IMR-90 (cell line): ENCODE data around the gene WDR45B. TPM values are rescaled to one million over a fixed set of nuclear protein-coding genes. Genes with fewer than 3 reads are reported as not detected.

Experiments
- ATAC-seq: fragments of 200-7000 bp; cut with Tn5 transposase; 2 replicates; pipeline ENCODE4 v1.9.1; 2020; ENCODE audit warnings: low read depth, mild to moderate bottlenecking, moderate library complexity
- BruUV-seq: library from RNA; stranded (reverse); fragments of 400-500 nt; replicated peaks from 2 replicates; lab custom pipeline; 2021; lab: Mats Ljungman, UMichigan
- CTCF ChIA-PET: fragments of 300-600 bp; formaldehyde crosslinking; extraction: SDS; loops from one replicate; lab custom pipeline; 2021; ENCODE audit warnings: antibody characterized with exemption; lab: Yijun Ruan, JAX
- POLR2A ChIA-PET: fragments of 300-600 bp; sonication (Branson Sonifier 250); formaldehyde crosslinking; loops from one replicate; lab custom pipeline; 2022; ENCODE audit warnings: antibody characterized with exemption; ENCODE audit not compliant: unreplicated experiment; lab: Charles Lee
- DNase-seq: peaks from one replicate; pipeline ENCODE4 v3.0.0; 2013
- H2AFZ ChIP-seq: replicated peaks from 2 replicates; pipeline ENCODE3; 2013; ENCODE audit warnings: low read length, mild to moderate bottlenecking; ENCODE audit not compliant: poor library complexity
- H2AK5ac ChIP-seq: 2 replicates; pipeline ENCODE4 v1.6.1; 2013; ENCODE audit warnings: low read depth, low read length, inconsistent platforms
- H2AK9ac ChIP-seq: replicated peaks from 2 replicates; pipeline ENCODE3; 2013; ENCODE audit warnings: mild to moderate bottlenecking, low read depth, low read length, moderate library complexity; ENCODE audit not compliant: poor library complexity
- H2BK120ac ChIP-seq: 2 replicates; pipeline ENCODE4 v1.6.1; 2013; ENCODE audit warnings: low read depth, low read length, inconsistent platforms
- H2BK15ac ChIP-seq: 3 replicates; pipeline ENCODE4 v1.6.1; 2013; ENCODE audit warnings: low read depth, low read length, inconsistent platforms
- H2BK20ac ChIP-seq: 2 replicates; pipeline ENCODE4 v1.6.1; 2013; ENCODE audit warnings: low read depth, mild to moderate bottlenecking, inconsistent platforms, low read length, moderate library complexity
- H2BK5ac ChIP-seq: 2 replicates; pipeline ENCODE4 v1.6.1; 2013; ENCODE audit warnings: mild to moderate bottlenecking, low read depth, low read length, inconsistent platforms; ENCODE audit not compliant: poor library complexity, severe bottlenecking
- H3K14ac ChIP-seq: replicated peaks from 2 replicates; pipeline ENCODE4 v1.6.1; 2013; ENCODE audit warnings: low read depth, low read length, inconsistent platforms
- H3K18ac ChIP-seq: 2 replicates; pipeline ENCODE4 v1.6.1; 2013; ENCODE audit warnings: low read depth, low read length, control low read depth
- H3K23ac ChIP-seq: 2 replicates; pipeline ENCODE4 v1.6.1; 2013; ENCODE audit warnings: low read depth, low read length, inconsistent platforms
- H3K27ac ChIP-seq: 2 replicates; pipeline ENCODE4 v1.5.1; 2013; ENCODE audit warnings: mild to moderate bottlenecking, control low read depth, low read length; ENCODE audit not compliant: insufficient read depth
- H3K27me3 ChIP-seq: 2 replicates; pipeline ENCODE4 v1.6.1; 2013; ENCODE audit warnings: low read length; ENCODE audit not compliant: control insufficient read depth, insufficient read depth
- H3K36me3 ChIP-seq: 2 replicates; pipeline ENCODE4 v1.6.1; 2013; ENCODE audit warnings: low read length, mixed read lengths; ENCODE audit not compliant: control insufficient read depth, insufficient read depth
- H3K4ac ChIP-seq: 2 replicates; pipeline ENCODE4 v1.6.1; 2013; ENCODE audit warnings: low read depth, low read length, inconsistent platforms
- H3K4me1 ChIP-seq: 2 replicates; pipeline ENCODE4 v1.6.1; 2013; ENCODE audit warnings: low read length, mixed read lengths; ENCODE audit not compliant: control insufficient read depth, insufficient read depth
- H3K4me2 ChIP-seq: 2 replicates; pipeline ENCODE4 v1.6.1; 2013; ENCODE audit warnings: low read depth, mild to moderate bottlenecking, control low read depth, low read length, moderate library complexity
- H3K4me3 ChIP-seq: 2 replicates; pipeline ENCODE4 v1.5.1; 2013; ENCODE audit warnings: low read depth, mild to moderate bottlenecking, control low read depth, low read length, moderate library complexity; ENCODE audit not compliant: insufficient read depth
- H3K56ac ChIP-seq: 2 replicates; pipeline ENCODE4 v1.6.1; 2013; ENCODE audit warnings: low read length, inconsistent platforms; ENCODE audit not compliant: insufficient read depth; ENCODE audit errors: extremely low read depth
- H3K79me1 ChIP-seq, 2 experiments: 2 replicates each; pipeline ENCODE4 v1.6.1; 2013; ENCODE audit warnings: low read length in 2 of 2, inconsistent platforms in 1 of 2, low read depth in 1 of 2
- H3K9ac ChIP-seq: 2 replicates; pipeline ENCODE4 v1.6.1; 2013; ENCODE audit warnings: low read depth, low read length, control low read depth
- H3K9me1 ChIP-seq: 2 replicates; pipeline ENCODE4 v1.6.1; 2013; ENCODE audit warnings: low read length, inconsistent platforms; ENCODE audit not compliant: insufficient read depth
- H3K9me3 ChIP-seq: 2 replicates; pipeline ENCODE4 v1.6.1; 2013; ENCODE audit warnings: low read length; ENCODE audit not compliant: control insufficient read depth, insufficient read depth
- H4K20me1 ChIP-seq: 2 replicates; pipeline ENCODE4 v1.6.1; 2013; ENCODE audit warnings: low read length, inconsistent platforms; ENCODE audit not compliant: insufficient read depth
- H4K5ac ChIP-seq: 2 replicates; pipeline ENCODE4 v1.6.1; 2013; ENCODE audit warnings: mild to moderate bottlenecking, low read depth, low read length, control low read depth
- H4K8ac ChIP-seq, 2 experiments: 2 replicates each; pipeline ENCODE4 v1.6.1; 2013; ENCODE audit warnings: low read depth in 2 of 2, low read length in 2 of 2, control low read depth in 1 of 2, inconsistent platforms in 1 of 2
- H4K91ac ChIP-seq: 2 replicates; pipeline ENCODE4 v1.6.1; 2013; ENCODE audit warnings: low read depth, low read length, inconsistent platforms; ENCODE audit not compliant: insufficient read depth
- CEBPB ChIP-seq: IDR thresholded peaks from 2 replicates; pipeline ENCODE4 v1.6.1; 2012; ENCODE audit warnings: low read depth, low read length, improper control_type of control experiment
- CHD1 ChIP-seq: IDR thresholded peaks from 2 replicates; pipeline ENCODE4 v1.6.1; 2012; ENCODE audit warnings: low read depth, low read length, improper control_type of control experiment
- RAD21 ChIP-seq: IDR thresholded peaks from 2 replicates; pipeline ENCODE4 v1.6.1; 2012; ENCODE audit warnings: low read length, improper control_type of control experiment
- RFX5 ChIP-seq: IDR thresholded peaks from 2 replicates; pipeline ENCODE4 v1.8.0; 2012; ENCODE audit warnings: low read depth, mild to moderate bottlenecking, low read length, moderate library complexity
- WGBS, 2 experiments: methylation state at CpG; one replicate each; pipeline versions ENCODE4 v1.1.5 to v1.1.7; 2013; ENCODE audit warnings: missing lambda C conversion rate in 2 of 2; ENCODE audit not compliant: insufficient read length in 1 of 2; ENCODE audit errors: extremely low coverage in 2 of 2; 5-methylcytosine and 5-hydroxymethylcytosine counted together
- dilution Hi-C: fragments of 300-500 bp; cut with HindIII; formaldehyde crosslinking; loops from one replicate; pipeline ENCODE4 v1.14.3; 2018; ENCODE audit warnings: low sequenced_read_pairs; ENCODE audit not compliant: unreplicated experiment
- in situ Hi-C: fragments of 300-500 bp; cut with MboI; formaldehyde crosslinking; loops from 3 replicates; pipeline ENCODE4 v1.14.3; 2019; ENCODE audit warnings: low sequenced_read_pairs, inconsistent platforms, mixed read lengths
- intact Hi-C: fragments of 100-400 bp; cut with micrococcal nuclease; formaldehyde crosslinking; loops from 2 replicates; pipeline ENCODE4 v1.10.0; 2022
- polyA plus RNA-seq, 3 experiments: library from polyadenylated mRNA; depleted of rRNA; stranded (reverse); fragments of >200 nt; gene quantifications; 2 replicates each; pipeline ENCODE4 v1.2.3, GENCODE V29; 2012; ENCODE audit warnings: low replicate concordance in 1 of 3
- total RNA-seq: library from RNA; depleted of rRNA; stranded (reverse); fragments of >200 nt; gene quantifications from 2 replicates; pipeline ENCODE4 v1.2.3, GENCODE V29; 2012

The WDR45B gene
- total and polyA plus RNA-seq, 2 of the 4 experiments (the other 2 are of a cell fraction), result 98.2 to 110 TPM

DNA sequence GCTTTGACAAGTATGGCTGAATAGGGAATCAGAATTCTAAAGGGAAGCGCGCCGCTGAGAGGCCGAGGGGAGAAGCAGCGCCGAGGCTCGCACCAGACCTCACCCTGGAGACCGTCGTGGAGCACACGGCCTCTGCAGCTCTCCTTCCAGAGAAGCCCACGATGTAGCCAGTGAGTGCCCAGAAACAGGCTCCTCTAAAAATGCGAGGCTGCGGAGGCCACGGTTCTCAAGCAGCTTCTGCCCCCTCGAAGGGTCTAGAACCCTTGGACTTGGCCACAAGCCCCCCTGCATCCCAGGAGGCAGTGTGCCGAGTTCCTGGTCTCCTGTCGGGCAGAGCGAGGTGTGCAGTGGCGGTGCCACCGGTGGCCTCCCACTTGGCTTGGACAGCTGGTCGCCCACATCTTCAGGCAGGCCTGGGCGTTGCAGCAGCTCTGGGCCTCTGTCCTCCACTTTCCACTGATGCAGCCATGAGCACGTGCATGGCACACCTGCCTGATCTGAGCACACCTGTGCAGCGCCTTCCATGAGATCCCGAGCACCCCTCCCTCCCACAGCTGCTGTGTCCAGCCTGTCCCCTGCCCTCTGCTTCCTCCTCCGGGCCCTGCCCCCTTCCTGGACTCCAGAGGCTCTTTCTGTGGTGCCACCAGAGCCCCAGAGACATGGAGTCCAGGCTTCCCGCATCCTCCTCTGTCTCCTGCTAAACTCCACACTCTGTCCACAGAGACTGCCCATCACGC lies 18.9 kb upstream of the WDR45B start:
- CTCF ChIA-PET, result no interaction called here
- DNase-seq, result no peak

More for the DNA sequence above, 18.9 kb upstream of the WDR45B start:
- no peak overlapping the region for H3K56ac ChIP-seq
- no peak overlapping the region for H3K4ac ChIP-seq
- no peaks in the 10 kb centered on the region for H3K79me1 ChIP-seq
- no peak overlapping the region for H3K27ac ChIP-seq
- H2AK5ac ChIP-seq, result no peak overlapping the region
- POLR2A ChIA-PET, result no interaction called here
- H3K14ac ChIP-seq, result no peak overlapping the region
- H2BK20ac ChIP-seq, result no peak overlapping the region
- no peak for ATAC-seq
- no peak overlapping the region for H3K4me2 ChIP-seq
- no peak overlapping the region for H2BK120ac ChIP-seq
- BruUV-seq, result no TSS peak
- H3K9me3 ChIP-seq, result no peaks in the 10 kb centered on the region
- H2BK15ac ChIP-seq, result no peak overlapping the region
- no peaks in the 10 kb centered on the region for H3K27me3 ChIP-seq
- H3K18ac ChIP-seq, result no peak overlapping the region
- no peaks in the 10 kb centered on the region for H4K20me1 ChIP-seq
- intact Hi-C loops (no loop called here), in situ Hi-C loops (no loop called here), dilution Hi-C loops (no loop called here)
- H3K9me1 ChIP-seq, result no peaks in the 10 kb centered on the region
- H4K8ac ChIP-seq, result no peak overlapping the region
- no peak overlapping the region for H3K9ac ChIP-seq
- no peak overlapping the region for H2AK9ac ChIP-seq
- H4K91ac ChIP-seq, result no peak overlapping the region
- H3K4me3 ChIP-seq, result no peak overlapping the region
- no peak for TF ChIP-seq RAD21
- TF ChIP-seq RFX5, result no peak
- TF ChIP-seq CHD1, result no peak
- no peak for TF ChIP-seq CEBPB
- H3K23ac ChIP-seq, result no peak overlapping the region
- H2AFZ ChIP-seq, result no peak overlapping the region
- no peaks in the 10 kb centered on the region for H3K4me1 ChIP-seq
- H4K5ac ChIP-seq, result no peak overlapping the region
- 88% methylated on average over 13 of the region's 28 CpGs; no CpG with 5 or more reads in 1 of the 2 experiments for WGBS, 2 experiments
- no peak overlapping the region for H2BK5ac ChIP-seq
- H3K36me3 ChIP-seq, result no peaks in the 10 kb centered on the region; the same call in 1 of the 2 replicates
